GM18517 (cell line): ENCODE results near the gene CLMP.
"Not testable (repeated sequence)": the region's sequence is repeated elsewhere in the genome, so short reads cannot be mapped to it uniquely, and the experiment has no call there.

Source experiments
- ATAC-seq: cut with Tn5 transposase; IDR thresholded peaks from one replicate; pipeline ENCODE4 v1.9.1; 2021; ENCODE audit warnings: mild to moderate bottlenecking, moderate library complexity; ENCODE audit not compliant: unreplicated experiment

CLMP gene

DNA sequence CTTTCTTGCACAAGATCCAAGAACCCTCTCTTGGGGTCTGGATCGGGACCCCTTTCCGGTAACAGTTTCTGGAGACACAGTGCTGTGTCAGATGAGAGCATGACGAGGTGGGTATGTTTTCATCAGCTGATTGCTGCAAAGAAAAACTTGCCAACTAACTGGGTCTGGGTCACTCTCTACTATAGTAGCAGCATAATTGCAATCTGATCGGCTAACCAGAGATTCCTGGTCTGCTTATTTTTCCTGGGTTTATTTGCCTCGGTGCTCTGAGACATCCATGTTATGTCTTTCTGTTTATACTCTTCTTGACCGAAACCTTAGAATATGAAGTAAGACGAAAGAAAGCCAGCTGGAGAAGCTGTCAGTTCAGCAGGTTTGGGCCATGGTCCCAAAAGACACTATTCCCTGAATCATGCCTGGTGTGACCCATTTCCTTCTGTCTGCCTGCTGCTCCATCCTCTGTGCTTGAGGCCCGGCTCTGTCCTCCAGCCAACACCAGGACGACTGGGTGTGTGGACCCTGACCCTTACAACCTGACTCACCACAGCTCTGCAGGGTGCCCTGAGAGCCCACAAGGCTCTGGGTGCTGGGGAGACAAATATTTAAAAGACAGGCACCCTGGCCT lies 24.1 kb upstream of the CLMP start:
- ATAC-seq: no peak

- no peak for ATAC-seq
Measured at GRCh38 chr11:123218451-123218850, 23.4 kb upstream of the CLMP start.

DNA sequence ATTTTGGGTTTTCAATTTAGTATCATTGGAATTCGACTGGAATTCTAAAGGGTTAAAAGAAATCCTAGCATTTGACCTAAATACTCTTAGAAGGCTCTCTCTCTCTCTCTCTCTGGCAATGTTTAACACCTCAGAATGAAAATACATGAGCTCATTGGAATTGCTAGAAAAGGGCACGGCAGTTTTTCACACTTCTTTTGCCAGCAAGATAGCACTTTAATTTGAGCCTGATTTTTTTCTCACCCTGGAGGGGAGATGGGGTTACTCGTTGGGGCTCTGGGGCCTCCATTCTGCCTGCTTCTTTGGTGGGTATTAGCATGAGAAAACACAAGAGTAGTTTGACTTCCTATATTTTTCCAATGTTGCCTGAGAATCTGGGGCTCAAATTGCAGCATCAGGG lies 22.8 kb upstream of the CLMP start:
- no peak for ATAC-seq

- ATAC-seq: no peak
Measured at GRCh38 chr11:123216249-123216648, 21.2 kb upstream of the CLMP start.

GRCh38 chr11:123214940-123215339 lies 19.9 kb upstream of the CLMP start:
- ATAC-seq: no peak

DNA sequence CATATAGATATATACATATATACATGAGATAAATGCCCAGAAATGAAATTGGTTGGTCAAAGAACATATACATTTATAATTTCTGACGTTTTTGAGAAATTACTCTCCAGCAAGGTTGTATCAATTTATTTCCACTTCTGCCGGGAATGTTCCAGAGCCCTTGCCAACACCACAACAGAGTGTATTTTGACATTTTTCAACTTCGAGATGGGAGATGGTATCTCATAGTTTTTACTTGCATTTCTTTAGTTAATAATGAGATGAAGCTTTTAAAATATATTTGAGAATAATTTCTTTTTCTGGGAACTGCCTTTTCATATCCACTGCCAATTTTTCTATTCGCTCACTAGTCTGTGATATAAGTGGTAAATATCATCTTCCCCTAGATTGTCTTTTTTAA lies 19.3 kb upstream of the CLMP start:
- no peak for ATAC-seq

DNA sequence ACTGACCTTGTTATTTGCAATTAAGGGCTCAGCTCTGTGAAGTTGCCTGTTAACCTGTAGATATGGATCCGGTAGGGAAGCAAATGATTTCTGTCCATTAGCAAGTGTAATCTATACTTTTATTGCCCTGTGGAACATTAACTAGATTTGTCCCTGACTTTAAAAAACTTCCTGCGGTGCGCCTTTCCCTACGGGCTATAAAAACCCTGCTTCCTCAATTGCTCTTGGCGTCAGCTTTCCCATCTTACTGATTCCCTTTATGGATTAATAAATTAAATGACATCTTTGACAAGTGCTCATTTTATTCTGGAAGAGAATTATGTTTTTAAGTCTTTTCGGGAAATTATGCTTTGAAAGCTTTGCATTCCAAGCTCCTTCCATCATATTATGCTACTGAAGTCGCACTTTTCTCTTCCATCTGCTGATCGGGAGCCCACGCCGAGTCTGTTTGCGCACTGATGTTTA lies 18.3 kb upstream of the CLMP start:
- no peak for ATAC-seq

DNA sequence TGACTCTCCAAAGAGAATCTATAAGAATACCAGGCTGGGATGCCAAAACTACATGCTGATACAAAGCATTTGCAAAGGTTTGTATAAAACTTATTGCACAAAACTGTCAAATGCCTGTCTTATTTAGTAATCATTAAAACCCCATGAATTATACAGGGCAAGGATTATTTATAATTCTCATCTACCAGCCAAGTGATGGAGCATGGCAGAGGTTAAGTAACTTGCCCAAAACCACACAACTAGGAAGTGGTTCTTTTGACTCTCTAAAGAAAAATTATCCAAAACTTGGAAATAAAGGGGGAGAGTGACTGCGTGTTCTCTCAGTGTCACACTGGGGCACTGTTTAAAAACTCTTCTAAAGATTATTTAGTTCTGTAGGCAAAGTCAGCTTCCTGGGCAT lies 17.4 kb upstream of the CLMP start:
- no peak for ATAC-seq

DNA sequence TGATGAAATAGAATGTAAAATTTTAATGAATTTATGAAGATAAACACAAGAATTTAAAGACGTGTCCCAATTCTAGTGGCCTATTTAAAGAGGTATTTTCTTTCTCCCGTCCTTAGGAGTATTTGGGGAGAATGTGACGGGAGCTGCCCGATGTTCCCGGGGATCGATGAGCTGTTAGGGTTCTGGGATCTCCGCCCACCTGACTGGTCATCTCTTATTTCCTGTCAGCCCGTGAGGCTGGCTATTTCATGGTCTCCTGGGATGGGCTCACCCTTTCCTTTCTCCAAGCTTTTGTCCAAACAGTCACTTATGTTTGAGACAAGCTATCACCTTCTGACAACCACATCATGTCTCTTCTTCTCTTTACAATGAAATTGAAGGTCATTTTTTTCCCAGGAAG lies 16.9 kb upstream of the CLMP start:
- no peak for ATAC-seq

- no peak for ATAC-seq
Measured at GRCh38 chr11:123211149-123211852, 16.3 kb upstream of the CLMP start.

DNA sequence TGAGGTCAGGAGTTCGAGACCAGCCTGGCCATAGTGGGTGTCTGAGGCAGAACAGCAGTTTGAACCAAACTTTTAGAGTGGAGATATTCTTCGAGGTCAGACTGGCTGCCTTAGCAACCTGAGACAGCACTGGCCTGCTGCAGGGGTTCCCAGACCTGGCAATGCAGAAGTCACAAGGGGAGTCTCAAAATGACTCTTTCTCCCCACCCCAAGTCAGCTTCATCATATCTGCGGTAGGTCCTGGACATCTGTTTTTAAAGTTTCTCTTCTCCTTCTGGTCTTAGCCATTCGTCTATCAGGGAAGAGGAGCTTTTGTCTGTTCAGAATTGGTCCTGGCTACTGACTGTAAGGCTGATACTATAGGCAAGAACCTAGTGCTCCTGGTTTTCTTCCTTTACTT lies 14.5 kb upstream of the CLMP start:
- no peak for ATAC-seq

- ATAC-seq: no peak
Measured at GRCh38 chr11:123206791-123207434, 11.9 kb upstream of the CLMP start.

DNA sequence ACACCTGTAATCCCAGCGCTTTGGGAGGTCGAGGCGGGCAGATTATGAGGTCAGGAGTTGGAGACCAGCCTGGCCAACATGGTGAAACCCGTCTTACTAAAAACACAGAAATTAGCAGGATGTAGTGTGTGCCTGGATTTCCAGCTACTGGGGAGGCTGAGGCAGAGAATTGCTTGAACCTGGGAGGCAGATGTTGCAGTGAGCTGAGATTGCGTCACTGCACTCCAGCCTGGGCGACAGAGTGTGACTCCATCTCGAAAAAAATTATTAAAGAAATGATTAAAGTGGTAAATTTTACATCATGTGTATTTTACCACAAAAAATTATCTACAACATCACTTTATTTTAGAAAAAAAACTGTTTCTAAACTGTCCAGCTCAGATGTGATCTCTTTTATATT lies 11.0 kb upstream of the CLMP start:
- not testable (repeated sequence) for ATAC-seq

GRCh38 chr11:123203934-123204333 lies 8.9 kb upstream of the CLMP start:
- no peak for ATAC-seq

- no peak for ATAC-seq
Measured at GRCh38 chr11:123203471-123203870, 8.4 kb upstream of the CLMP start.

- ATAC-seq: no peak
Measured at GRCh38 chr11:123202155-123203151, 7.4 kb upstream of the CLMP start.

- no peak for ATAC-seq
Measured at GRCh38 chr11:123200264-123200663, 5.2 kb upstream of the CLMP start.

DNA sequence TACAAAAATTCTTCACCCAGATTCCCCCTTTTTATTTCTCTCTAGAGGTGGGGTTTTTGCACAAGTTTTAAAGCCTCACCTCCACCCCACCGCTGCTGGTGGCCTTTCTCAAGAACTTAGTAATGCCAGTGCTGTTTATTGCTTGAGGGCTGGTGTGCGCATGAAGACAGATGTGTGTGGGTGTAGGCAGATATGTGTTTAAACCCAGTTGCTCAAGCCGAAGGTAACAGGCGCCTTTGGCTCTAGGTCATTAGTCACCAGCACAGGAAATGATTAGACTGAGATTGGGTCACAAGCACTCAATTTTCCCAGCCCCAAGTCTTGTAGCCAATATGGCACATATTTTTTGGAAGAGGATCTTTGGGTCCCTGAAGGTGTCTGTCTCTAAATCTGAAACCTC lies 2.7 kb upstream of the CLMP start:
- ATAC-seq: no peak

- no peak for ATAC-seq
Measured at GRCh38 chr11:123196060-123196714, 1.1 kb upstream of the CLMP start.

DNA sequence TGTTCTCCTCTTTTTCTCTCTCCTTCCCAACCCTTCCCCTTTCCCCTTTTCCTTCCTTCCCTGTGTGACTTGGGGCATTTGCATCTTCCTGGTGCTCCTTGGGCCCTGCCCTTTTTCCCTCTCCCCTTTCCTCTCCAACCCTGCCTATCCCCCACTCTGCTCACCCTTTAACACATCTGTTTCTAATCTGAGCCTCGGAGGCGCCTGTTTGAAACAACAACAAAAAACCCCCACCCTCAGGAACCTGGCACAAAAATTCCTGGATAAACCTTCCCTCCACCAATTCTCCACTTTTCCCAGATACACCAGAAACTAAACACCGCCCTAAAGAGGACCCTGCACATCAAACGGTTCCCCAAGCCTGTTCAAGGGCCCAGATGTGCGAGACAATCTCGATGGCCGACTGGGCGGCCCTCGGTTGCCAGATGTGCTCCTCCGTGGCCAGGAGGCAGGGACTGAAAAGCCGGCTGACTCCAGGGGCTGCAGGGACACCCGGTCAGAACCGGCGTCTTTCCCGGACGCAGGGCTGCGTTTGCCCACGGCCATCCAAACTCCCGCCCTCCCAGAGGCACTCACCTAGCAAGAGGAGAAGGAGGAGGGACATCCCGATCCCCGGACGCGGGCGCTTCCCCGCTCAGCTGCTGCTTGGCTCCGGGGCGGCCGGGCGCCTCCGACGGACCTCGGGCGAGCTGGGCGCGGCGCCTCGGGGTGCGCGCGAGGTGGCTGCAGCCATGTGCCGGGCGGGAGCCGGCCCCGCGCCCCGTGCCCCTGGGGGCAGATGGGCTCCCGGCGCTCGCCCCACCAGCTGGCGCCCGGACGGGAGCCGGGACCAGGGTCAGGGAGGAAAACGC lies 486 bp downstream of the CLMP start:
- no peak for ATAC-seq
